Uterus (tissue), 4 donors: ENCODE data around the gene DLK1. TPM values are rescaled to one million over a fixed set of nuclear protein-coding genes. Genes with fewer than 3 reads are reported as not detected.

Source experiments
- DNase-seq, 2 donors: peaks; one replicate each; pipeline ENCODE4 v3.0.0-alpha.2; 2019 to 2020
- H3K27ac ChIP-seq, 2 donors: fragments of 200-600 bp; sonication (generic); 1 replicate in 1 of 2; 2 replicates in 1 of 2; pipeline ENCODE4 v1.5.1; 2016 to 2018
- H3K27me3 ChIP-seq, 2 donors: fragments of 200-600 bp; sonication (generic); one replicate each; pipeline ENCODE4 v1.5.1; 2018 to 2019; ENCODE audit warnings: control low read depth in 1 of 2
- H3K36me3 ChIP-seq, 2 donors: fragments of 200-600 bp; sonication (generic); one replicate each; pipeline ENCODE4 v1.5.1; 2019; ENCODE audit warnings: control low read depth in 1 of 2
- H3K4me1 ChIP-seq, 2 donors: fragments of 200-600 bp; sonication (generic); one replicate each; pipeline ENCODE4 v1.5.1; 2018 to 2019; ENCODE audit warnings: control low read depth in 1 of 2
- H3K4me3 ChIP-seq, 2 donors: fragments of 200-600 bp; sonication (generic); 1 replicate in 1 of 2; 2 replicates in 1 of 2; pipeline ENCODE4 v1.5.1; 2018 to 2019; ENCODE audit warnings: mild to moderate bottlenecking in 1 of 2
- H3K9me3 ChIP-seq, 2 donors: fragments of 200-600 bp; sonication (generic); one replicate each; pipeline ENCODE4 v1.5.1; 2019; ENCODE audit warnings: control low read depth in 1 of 2
- POLR2A ChIP-seq, 2 donors: fragments of 450-650 bp; IDR thresholded peaks; one replicate each; pipeline ENCODE4 v1.6.1; 2016; ENCODE audit warnings: antibody characterized with exemption in 2 of 2, mild to moderate bottlenecking in 1 of 2, moderate library complexity in 1 of 2
- intact Hi-C: fragments of 100-400 bp; cut with DNase I; formaldehyde crosslinking; loops from one replicate; pipeline ENCODE4 v1.15.1; 2023; ENCODE audit warnings: low total_unique reads
- total RNA-seq, 4 donors: library from RNA; depleted of rRNA in 3 of 4; stranded (reverse); fragments of >200 nt in 3 of 4; gene quantifications; one replicate each; pipeline versions ENCODE4 v1.1.0 to v1.2.4, GENCODE V29; 2014 to 2023
- TF ChIP-seq, protein P1 (sequence below), 4 experiments: fragments of 200-600 bp in 2 of 4; fragments of 450-650 bp in 2 of 4; sonication (generic) in 2 of 4; IDR thresholded peaks; one replicate each; pipeline ENCODE4 v1.5.1; 2016 to 2019; ENCODE audit warnings: antibody characterized with exemption in 4 of 4, mild to moderate bottlenecking in 2 of 4, moderate library complexity in 1 of 4
- donor health status: DM: yes; HTN: yes; CAD: no.

DLK1 gene
- total RNA-seq, 4 donors from 2014 or later = 2.2 to 41.1 TPM; not detected in 2

DNA sequence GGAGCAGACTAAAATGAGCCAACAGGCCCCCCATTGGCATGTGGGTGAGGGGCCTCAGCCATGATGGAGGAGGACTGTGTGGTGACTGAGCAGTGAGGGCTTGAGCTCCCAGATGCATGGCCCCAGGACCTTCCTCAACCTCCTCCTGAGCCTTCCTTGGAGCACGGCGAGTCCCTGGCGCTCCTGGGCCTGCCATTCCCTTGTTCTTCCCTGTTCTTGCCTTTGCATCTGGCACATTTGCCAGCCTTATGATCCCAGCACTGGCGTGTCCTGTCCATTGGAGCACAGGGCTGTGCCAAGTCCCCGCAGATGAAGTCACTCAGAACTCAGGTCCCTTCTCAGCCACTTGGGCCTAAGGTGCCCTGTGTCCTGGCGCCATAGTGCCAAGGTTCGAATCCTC lies 58.9 kb downstream of the DLK1 start:
- no peak for TF ChIP-seq POLR2A (IDR thresholded peaks at IDR 0.05)
- TF ChIP-seq, protein P1, sequence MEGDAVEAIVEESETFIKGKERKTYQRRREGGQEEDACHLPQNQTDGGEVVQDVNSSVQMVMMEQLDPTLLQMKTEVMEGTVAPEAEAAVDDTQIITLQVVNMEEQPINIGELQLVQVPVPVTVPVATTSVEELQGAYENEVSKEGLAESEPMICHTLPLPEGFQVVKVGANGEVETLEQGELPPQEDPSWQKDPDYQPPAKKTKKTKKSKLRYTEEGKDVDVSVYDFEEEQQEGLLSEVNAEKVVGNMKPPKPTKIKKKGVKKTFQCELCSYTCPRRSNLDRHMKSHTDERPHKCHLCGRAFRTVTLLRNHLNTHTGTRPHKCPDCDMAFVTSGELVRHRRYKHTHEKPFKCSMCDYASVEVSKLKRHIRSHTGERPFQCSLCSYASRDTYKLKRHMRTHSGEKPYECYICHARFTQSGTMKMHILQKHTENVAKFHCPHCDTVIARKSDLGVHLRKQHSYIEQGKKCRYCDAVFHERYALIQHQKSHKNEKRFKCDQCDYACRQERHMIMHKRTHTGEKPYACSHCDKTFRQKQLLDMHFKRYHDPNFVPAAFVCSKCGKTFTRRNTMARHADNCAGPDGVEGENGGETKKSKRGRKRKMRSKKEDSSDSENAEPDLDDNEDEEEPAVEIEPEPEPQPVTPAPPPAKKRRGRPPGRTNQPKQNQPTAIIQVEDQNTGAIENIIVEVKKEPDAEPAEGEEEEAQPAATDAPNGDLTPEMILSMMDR (IDR thresholded peaks at IDR 0.05) = no peak
- Histone ChIP-seq H3K9me3 (no peaks in the 10 kb centered on the region), H3K27ac (no peak overlapping the region), H3K27me3 (no peaks in the 10 kb centered on the region), H3K4me1 (no peaks in the 10 kb centered on the region), H3K36me3 (no peaks in the 10 kb centered on the region), H3K4me3 (no peak overlapping the region)
- intact Hi-C loops = no loop called here
- no peak for DNase-seq

DNA sequence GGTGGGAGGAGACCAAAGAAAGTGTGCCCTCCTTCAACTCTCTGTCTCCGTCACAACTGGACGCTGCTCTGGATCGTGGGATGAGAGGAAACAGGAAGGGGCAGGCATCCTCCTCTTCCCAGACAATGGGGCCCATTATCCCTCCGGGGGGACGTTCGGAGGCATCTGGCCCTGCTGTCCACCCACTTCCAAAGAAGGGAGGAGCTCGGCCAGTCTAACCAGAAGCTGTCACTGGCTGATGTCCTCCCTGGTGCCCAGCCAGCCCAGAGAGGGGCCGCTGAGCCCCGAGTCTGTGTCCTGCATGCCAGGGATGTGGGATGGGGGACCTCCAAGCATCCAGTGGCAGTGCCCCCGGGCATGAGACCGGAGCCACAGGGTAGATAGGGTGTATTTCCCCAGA lies 59.4 kb downstream of the DLK1 start:
- Histone ChIP-seq H3K9me3 (no peaks in the 10 kb centered on the region), H3K36me3 (no peaks in the 10 kb centered on the region), H3K27ac (no peak overlapping the region), H3K27me3 (no peaks in the 10 kb centered on the region), H3K4me3 (no peak overlapping the region), H3K4me1 (no peaks in the 10 kb centered on the region)
- intact Hi-C loops = no loop called here
- TF ChIP-seq, protein P1 (IDR thresholded peaks at IDR 0.05) = no peak
- no peak for TF ChIP-seq POLR2A (IDR thresholded peaks at IDR 0.05)
- no peak for DNase-seq

- Histone ChIP-seq H3K27me3 (no peaks in the 10 kb centered on the region), H3K27ac (no peak overlapping the region), H3K36me3 (no peaks in the 10 kb centered on the region), H3K4me3 (no peak overlapping the region), H3K4me1 (no peaks in the 10 kb centered on the region), H3K9me3 (no peaks in the 10 kb centered on the region)
- intact Hi-C loops = no loop called here
- TF ChIP-seq, protein P1 (IDR thresholded peaks at IDR 0.05) = no peak
- no peak for TF ChIP-seq POLR2A (IDR thresholded peaks at IDR 0.05)
- DNase-seq = no peak
These were observed 60.0 kb downstream of the DLK1 start for GRCh38 chr14:100786576-100787219.

GRCh38 chr14:100787659-100788058 lies 61.0 kb downstream of the DLK1 start:
- intact Hi-C loops = no loop called here
- no peaks in the 10 kb centered on the region for H3K4me1 ChIP-seq

More at GRCh38 chr14:100787659-100788058, 61.0 kb downstream of the DLK1 start:
- Histone ChIP-seq H3K9me3 (no peaks in the 10 kb centered on the region), H3K4me3 (no peak overlapping the region), H3K27ac (no peak overlapping the region), H3K27me3 (no peaks in the 10 kb centered on the region), H3K36me3 (no peaks in the 10 kb centered on the region)
- TF ChIP-seq, protein P1 (IDR thresholded peaks at IDR 0.05) = no peak
- TF ChIP-seq POLR2A (IDR thresholded peaks at IDR 0.05) = no peak
- no peak for DNase-seq

Other genes starting within 250 kb of the DLK1 start
- gene BEGAIN, start 139.5 kb upstream of the DLK1 start, total RNA-seq = 10 to 100 TPM in 1 of 4 donors, 1 to 10 TPM in 2, not detected in 1; 2.6 to 16.5 (median 4.4) TPM
- gene MEG3, start 99.2 kb downstream of the DLK1 start, total RNA-seq = 100 to 1,000 TPM in 2 of 4 donors, 10 to 100 TPM in 2; 34.1 to 265 (median 119) TPM
- gene RTL1, start 176.8 kb downstream of the DLK1 start, total RNA-seq = under 1 TPM in 1 of 4 donors, not detected in 3; 0.21 TPM